Kidney (tissue), 14 donors: ENCODE measurements around the gene ZNF277. TPM values are rescaled to one million over a fixed set of nuclear protein-coding genes. Genes with fewer than 3 reads are reported as not detected.

ENCODE experiments used
- DNase-seq, 5 donors: peaks; one replicate each; pipeline ENCODE4 v3.0.0-alpha.2; 2013 to 2020
- FAIRE-seq: peaks from 2 replicates; lab custom pipeline; 2012; peaks lifted over from hg19 to GRCh38; lab: Jason Lieb, UNC
- H3K27ac ChIP-seq, 2 donors: one replicate each; pipeline ENCODE4 v1.7.0; 2013; ENCODE audit warnings: low read depth in 2 of 2, low read length in 2 of 2, inconsistent platforms in 1 of 2
- H3K27me3 ChIP-seq: one replicate; pipeline ENCODE4 v1.7.1; 2013; ENCODE audit warnings: low read length, inconsistent platforms; ENCODE audit not compliant: control insufficient read depth, insufficient read depth
- H3K36me3 ChIP-seq, 3 donors: one replicate each; pipeline versions ENCODE4 v1.7.0 to v1.7.1; 2013; ENCODE audit warnings: low read length in 3 of 3, control low read depth in 1 of 3, inconsistent platforms in 1 of 3; ENCODE audit not compliant: insufficient read depth in 3 of 3, control insufficient read depth in 2 of 3
- H3K4me1 ChIP-seq, 3 donors: one replicate each; pipeline versions ENCODE4 v1.7.0 to v1.7.1; 2013; ENCODE audit warnings: low read length in 3 of 3, inconsistent platforms in 1 of 3, low read depth in 1 of 3; ENCODE audit not compliant: control insufficient read depth in 2 of 3, insufficient read depth in 2 of 3
- H3K4me3 ChIP-seq, 3 donors: one replicate each; pipeline versions ENCODE4 v1.7.0 to v1.8.1; 2013; ENCODE audit warnings: low read length in 3 of 3, control low read depth in 1 of 3, inconsistent platforms in 1 of 3
- H3K9ac ChIP-seq, 3 donors: one replicate each; pipeline versions ENCODE4 v1.7.0 to v1.7.1; 2013; ENCODE audit warnings: low read length in 3 of 3, control low read depth in 1 of 3, inconsistent platforms in 1 of 3
- H3K9me3 ChIP-seq, 3 donors: one replicate each; pipeline versions ENCODE4 v1.7.0 to v1.7.1; 2013; ENCODE audit warnings: low read length in 3 of 3, control low read depth in 1 of 3, inconsistent platforms in 1 of 3; ENCODE audit not compliant: control insufficient read depth in 2 of 3, insufficient read depth in 1 of 3
- CTCF ChIP-seq: IDR thresholded peaks from 3 replicates; pipeline ENCODE4 v1.5.1; 2012; ENCODE audit warnings: mild to moderate bottlenecking, moderate library complexity, borderline replicate concordance; ENCODE audit not compliant: insufficient read depth; ENCODE audit errors: extremely low read depth
- intact Hi-C: fragments of 100-400 bp; cut with DNase I; formaldehyde crosslinking; loops from one replicate; pipeline ENCODE4 v1.11.1; 2022
- polyA plus RNA-seq: library from polyadenylated mRNA; stranded (reverse); fragments of 350-450 nt; fragmentation: Illumina TruSeq; extraction: RNeasy Lipid Tissue Mini Kit (QIAGEN cat#74804); gene quantifications from one replicate; pipeline ENCODE4 v1.2.3, GENCODE V29; 2014; ENCODE audit warnings: low read depth, low replicate concordance; ENCODE audit not compliant: insufficient read depth
- total RNA-seq: library from RNA; stranded (reverse); fragmentation: NEBNext Ultra II Directional; extraction: Animal tissue kit (Norgen Biotek cat#: 25700); gene quantifications from one replicate; pipeline ENCODE4 v1.2.1, GENCODE V29; 2021
- donor health status: control.
- donor health status: control.
- donor health status: control.
- donor health status: control.
- donor health status: control.
- donor health status: DM: yes; HTN: yes; CAD: no.
- donor health status: Normal renal cell carcinoma (clear cell type).

Gene ZNF277
- total and polyA plus RNA-seq, 2 donors from 2014 or later: 18.7 to 25.0 TPM

DNA sequence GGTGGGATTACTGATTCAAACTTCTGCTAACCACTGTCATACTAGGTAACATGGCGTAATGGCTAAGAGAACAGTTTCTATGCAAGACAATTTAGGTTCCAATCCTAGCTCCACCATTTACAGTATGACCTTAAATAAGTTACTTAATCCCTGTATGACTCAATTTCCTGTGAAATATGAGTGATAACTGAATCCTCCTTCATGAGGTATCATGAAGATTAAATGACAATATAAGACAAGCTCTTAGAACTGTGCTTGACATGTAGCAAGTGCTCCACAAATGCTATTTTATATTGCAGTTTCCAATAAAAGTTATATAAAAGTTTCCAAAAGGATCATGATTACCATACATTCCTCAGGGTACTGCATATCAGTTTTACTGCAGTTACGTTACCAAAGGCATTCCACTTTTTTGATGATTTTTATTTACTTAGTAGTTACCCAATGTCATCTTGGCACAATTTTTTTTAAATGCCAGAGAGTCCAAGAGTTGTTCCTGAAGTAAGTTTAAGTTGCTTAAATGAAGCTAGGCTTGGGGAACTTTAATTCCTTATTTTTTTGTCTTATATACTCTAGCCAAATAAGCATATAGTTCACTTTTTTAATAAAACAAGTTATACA is 7.3 kb upstream of the ZNF277 start:
- Histone ChIP-seq H3K27me3 (no peaks in the 10 kb centered on the region), H3K4me1 (peaks cover 0 to 4% (median 0%) of the 10 kb centered on the region in 3 donors), H3K9ac (no peak overlapping the region), H3K36me3 (no peaks in the 10 kb centered on the region), H3K9me3 (no peaks in the 10 kb centered on the region), H3K4me3 (no peak overlapping the region), H3K27ac (no peak overlapping the region)
- FAIRE-seq (no peak), DNase-seq (no peak)
- intact Hi-C loops: no loop called here
- no peak for TF ChIP-seq CTCF

DNA sequence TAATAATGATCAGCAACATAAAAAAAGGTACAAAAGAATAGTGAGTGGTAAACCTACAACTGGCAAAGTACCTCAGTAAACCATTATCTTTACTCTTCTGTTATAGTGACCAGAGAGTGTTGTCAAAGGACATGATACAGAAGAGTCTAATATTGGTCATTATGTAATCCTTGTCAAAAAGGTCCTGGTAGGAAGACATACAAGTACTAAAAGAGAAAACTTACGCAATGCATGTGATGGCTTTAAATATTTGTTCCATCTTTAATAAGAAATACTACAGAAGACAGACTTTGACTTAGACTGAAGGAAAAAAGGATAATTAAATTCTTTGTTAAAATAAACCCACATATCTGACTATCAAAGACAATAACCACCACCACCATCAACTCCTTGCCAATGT is 6.8 kb upstream of the ZNF277 start:
- DNase-seq (no peak), FAIRE-seq (no peak)
- Histone ChIP-seq H3K4me1 (peaks cover 0 to 4% (median 0%) of the 10 kb centered on the region in 3 donors), H3K9ac (no peak overlapping the region), H3K9me3 (no peaks in the 10 kb centered on the region), H3K27ac (no peak overlapping the region), H3K36me3 (no peaks in the 10 kb centered on the region), H3K4me3 (no peak overlapping the region), H3K27me3 (no peaks in the 10 kb centered on the region)
- TF ChIP-seq CTCF: no peak
- intact Hi-C loops: no loop called here

GRCh38 chr7:112201411-112201810 is 5.1 kb upstream of the ZNF277 start:
- no peak for FAIRE-seq

More at GRCh38 chr7:112201411-112201810, 5.1 kb upstream of the ZNF277 start:
- no peaks in the 10 kb centered on the region for H3K36me3 ChIP-seq
- no peak for DNase-seq
- peaks cover 0 to 6% (median 0%) of the 10 kb centered on the region in 3 donors for H3K4me1 ChIP-seq
- H3K9me3 ChIP-seq: no peaks in the 10 kb centered on the region
- no peaks in the 10 kb centered on the region for H3K27me3 ChIP-seq
- H3K4me3 ChIP-seq: no peak overlapping the region
- no peak overlapping the region for H3K27ac ChIP-seq
- intact Hi-C loops: no loop called here
- no peak for TF ChIP-seq CTCF
- H3K9ac ChIP-seq: no peak overlapping the region
